Activated naive CD8-positive, alpha-beta T cell treated with anti-CD3 and anti-CD28 coated beads for 36 hours (primary cell): Measurements from ENCODE around the gene CDC27. TPM values are rescaled to one million over a fixed set of nuclear protein-coding genes. Genes with fewer than 3 reads are reported as not detected.
"Not testable (repeated sequence)": the region's sequence is repeated elsewhere in the genome, so short reads cannot be mapped to it uniquely, and the experiment has no call there.

Source experiments
- DNase-seq: peaks from one replicate; pipeline ENCODE4 v3.0.0; 2021
- H3K27ac Mint-ChIP-seq: one replicate; pipeline ENCODE4 v1.8.0; 2022; ENCODE audit warnings: mild to moderate bottlenecking, moderate library complexity, mixed read lengths
- H3K27me3 Mint-ChIP-seq: one replicate; pipeline ENCODE4 v1.8.0; 2022; ENCODE audit warnings: mild to moderate bottlenecking, mixed read lengths
- H3K36me3 Mint-ChIP-seq: one replicate; pipeline ENCODE4 v1.8.0; 2021; ENCODE audit warnings: mild to moderate bottlenecking, mixed read lengths
- H3K4me1 Mint-ChIP-seq: one replicate; pipeline ENCODE4 v1.8.0; 2021; ENCODE audit warnings: mixed read lengths
- H3K4me3 Mint-ChIP-seq: one replicate; pipeline ENCODE4 v1.8.0; 2022; ENCODE audit warnings: mild to moderate bottlenecking, moderate library complexity, mixed read lengths
- H3K9me3 Mint-ChIP-seq: one replicate; pipeline ENCODE4 v1.8.0; 2022; ENCODE audit warnings: mixed read lengths
- total RNA-seq, 2 experiments: library from RNA; stranded (reverse); gene quantifications; one replicate each; pipeline ENCODE4 v1.2.3, GENCODE V29; 2021

CDC27 gene
- total RNA-seq, 2 experiments from 2014 or later, result 124 to 128 TPM

DNA sequence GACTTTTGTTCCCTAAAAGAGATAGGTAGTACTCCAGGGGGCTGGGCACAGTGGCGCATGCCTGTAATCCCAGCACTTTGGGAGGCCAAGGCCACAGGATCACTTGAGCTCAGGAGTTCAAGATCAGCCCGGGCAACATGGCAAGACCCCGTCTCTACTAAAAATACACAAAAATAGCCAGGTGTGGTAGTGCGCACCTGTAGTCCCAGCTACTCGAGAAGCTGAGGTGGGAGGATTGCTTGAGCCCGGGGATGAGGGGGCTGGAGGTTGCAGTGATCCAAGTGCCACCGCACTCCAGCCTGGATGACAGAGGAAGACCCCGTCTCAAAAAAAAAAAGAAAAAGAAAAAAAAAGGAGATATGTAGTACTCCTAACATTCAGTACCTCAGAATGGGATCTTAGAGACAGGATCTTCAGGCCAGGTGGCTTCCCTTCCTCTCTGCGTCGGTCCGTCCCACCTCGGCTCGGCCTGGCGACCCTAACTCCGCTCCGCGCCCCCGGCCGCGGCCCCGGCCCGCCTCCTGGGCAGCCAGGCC lies 89.6 kb downstream of the CDC27 start:
- DNase-seq, result no peak
- H3K4me3 Mint-ChIP-seq, result peak overlapping the region; percentile 87
- peak overlapping the region; percentile 49 for H3K27ac Mint-ChIP-seq
- peaks cover 22% of the 10 kb centered on the region for H3K4me1 Mint-ChIP-seq
- H3K9me3 Mint-ChIP-seq, result no peaks in the 10 kb centered on the region
- no peaks in the 10 kb centered on the region for H3K27me3 Mint-ChIP-seq
- H3K36me3 Mint-ChIP-seq, result peaks cover 9% of the 10 kb centered on the region

GRCh38 chr17:47096343-47096742 lies 92.8 kb downstream of the CDC27 start:
- Mint-ChIP-seq H3K9me3 (no peaks in the 10 kb centered on the region), H3K27ac (no peak overlapping the region), H3K4me3 (no peak overlapping the region), H3K4me1 (peaks cover 33% of the 10 kb centered on the region), H3K27me3 (no peaks in the 10 kb centered on the region), H3K36me3 (peaks cover 28% of the 10 kb centered on the region)
- no peak for DNase-seq

GRCh38 chr17:47095268-47095667 lies 93.8 kb downstream of the CDC27 start:
- Mint-ChIP-seq H3K9me3 (no peaks in the 10 kb centered on the region), H3K4me3 (no peak overlapping the region), H3K4me1 (peaks cover 36% of the 10 kb centered on the region), H3K36me3 (peaks cover 34% of the 10 kb centered on the region), H3K27me3 (no peaks in the 10 kb centered on the region), H3K27ac (no peak overlapping the region)
- DNase-seq, result no peak

- Mint-ChIP-seq H3K27ac (no peak overlapping the region), H3K4me3 (no peak overlapping the region), H3K4me1 (peaks cover 25% of the 10 kb centered on the region), H3K27me3 (no peaks in the 10 kb centered on the region), H3K9me3 (no peaks in the 10 kb centered on the region), H3K36me3 (peaks cover 15% of the 10 kb centered on the region)
- DNase-seq, result no peak
Measured at GRCh38 chr17:47087093-47087492, 102.0 kb downstream of the CDC27 start.

DNA sequence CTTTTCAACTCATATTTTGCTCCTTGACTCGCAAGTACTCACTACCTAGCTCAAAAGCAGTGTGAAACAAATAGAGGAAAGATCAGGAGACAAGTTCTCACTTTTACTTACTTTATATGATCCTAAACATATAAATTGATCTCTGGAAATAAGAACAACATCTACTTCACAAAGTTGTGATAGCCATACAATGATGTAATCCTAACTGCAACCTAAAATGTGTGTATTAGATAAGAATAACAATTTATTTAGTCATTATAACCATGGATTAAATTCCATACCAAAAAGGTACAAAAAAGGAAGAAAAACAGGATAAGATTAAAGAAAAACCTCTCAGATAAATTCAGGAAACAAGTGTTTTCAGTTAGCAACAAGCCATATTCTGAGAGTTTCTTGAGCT lies 103.4 kb downstream of the CDC27 start:
- H3K27ac Mint-ChIP-seq, result no peak overlapping the region
- no peak for DNase-seq
- no peaks in the 10 kb centered on the region for H3K27me3 Mint-ChIP-seq
- H3K9me3 Mint-ChIP-seq, result no peaks in the 10 kb centered on the region
- no peak overlapping the region for H3K4me3 Mint-ChIP-seq
- H3K4me1 Mint-ChIP-seq, result peaks cover 18% of the 10 kb centered on the region
- peaks cover 9% of the 10 kb centered on the region for H3K36me3 Mint-ChIP-seq

GRCh38 chr17:47078801-47079200 lies 110.3 kb downstream of the CDC27 start:
- Mint-ChIP-seq H3K27me3 (no peaks in the 10 kb centered on the region), H3K4me3 (no peak overlapping the region), H3K9me3 (no peaks in the 10 kb centered on the region), H3K4me1 (peaks cover 2% of the 10 kb centered on the region), H3K36me3 (peaks cover 10% of the 10 kb centered on the region), H3K27ac (no peak overlapping the region)
- no peak for DNase-seq

- Mint-ChIP-seq H3K27me3 (no peaks in the 10 kb centered on the region), H3K4me3 (no peak overlapping the region), H3K9me3 (no peaks in the 10 kb centered on the region), H3K4me1 (peaks cover 4% of the 10 kb centered on the region), H3K36me3 (peaks cover 12% of the 10 kb centered on the region), H3K27ac (no peak overlapping the region)
- no peak for DNase-seq
Measured at GRCh38 chr17:47077576-47077975, 111.5 kb downstream of the CDC27 start.

GRCh38 chr17:47076171-47076570 lies 112.9 kb downstream of the CDC27 start:
- Mint-ChIP-seq H3K9me3 (no peaks in the 10 kb centered on the region), H3K27me3 (no peaks in the 10 kb centered on the region), H3K27ac (no peak overlapping the region), H3K4me3 (no peak overlapping the region), H3K4me1 (peaks cover 7% of the 10 kb centered on the region), H3K36me3 (peaks cover 9% of the 10 kb centered on the region)
- DNase-seq, result no peak

GRCh38 chr17:47074361-47074760 lies 114.7 kb downstream of the CDC27 start:
- not testable (repeated sequence) for H3K4me3 Mint-ChIP-seq, H3K36me3 Mint-ChIP-seq, H3K27ac Mint-ChIP-seq, H3K9me3 Mint-ChIP-seq, H3K27me3 Mint-ChIP-seq, H3K4me1 Mint-ChIP-seq, DNase-seq

- not testable (repeated sequence) for H3K27ac Mint-ChIP-seq, DNase-seq, H3K4me3 Mint-ChIP-seq, H3K4me1 Mint-ChIP-seq, H3K36me3 Mint-ChIP-seq, H3K27me3 Mint-ChIP-seq, H3K9me3 Mint-ChIP-seq
Measured at GRCh38 chr17:47073629-47074028, 115.5 kb downstream of the CDC27 start.

- H3K27me3 Mint-ChIP-seq, result no peaks in the 10 kb centered on the region
- peaks cover 8% of the 10 kb centered on the region for H3K36me3 Mint-ChIP-seq
- no peak overlapping the region for H3K27ac Mint-ChIP-seq
- H3K9me3 Mint-ChIP-seq, result no peaks in the 10 kb centered on the region
- DNase-seq, result no peak
- peaks cover 9% of the 10 kb centered on the region for H3K4me1 Mint-ChIP-seq
- no peak overlapping the region for H3K4me3 Mint-ChIP-seq
Measured at GRCh38 chr17:47072886-47073285, 116.2 kb downstream of the CDC27 start.

- Mint-ChIP-seq H3K36me3 (peaks cover 10% of the 10 kb centered on the region), H3K4me1 (peaks cover 17% of the 10 kb centered on the region), H3K27ac (peak overlapping the region; percentile 64)
- not testable (repeated sequence) for DNase-seq, H3K9me3 Mint-ChIP-seq, H3K4me3 Mint-ChIP-seq, H3K27me3 Mint-ChIP-seq
Measured at GRCh38 chr17:47071171-47071570, 117.9 kb downstream of the CDC27 start.

DNA sequence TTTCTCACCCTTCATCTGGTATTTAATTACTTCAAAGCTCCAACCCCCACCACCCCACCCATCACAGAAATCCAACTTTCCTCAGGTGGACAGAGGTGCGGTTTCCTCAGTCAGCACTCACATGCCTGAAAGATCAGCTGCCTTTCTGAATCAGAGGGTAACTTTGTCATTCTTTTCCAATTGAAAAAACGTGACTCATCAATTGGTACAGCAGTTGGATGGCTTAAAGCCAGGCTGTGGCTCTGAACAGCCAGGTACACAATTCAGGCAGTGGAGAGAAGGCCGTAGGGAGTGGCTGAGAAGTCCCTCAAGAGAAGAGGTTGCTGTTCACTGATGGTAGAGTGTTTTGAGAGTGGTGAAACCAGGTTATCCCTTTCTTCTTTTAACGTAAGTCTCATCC lies 118.8 kb downstream of the CDC27 start:
- peaks cover 16% of the 10 kb centered on the region for H3K36me3 Mint-ChIP-seq
- H3K4me1 Mint-ChIP-seq, result peaks cover 19% of the 10 kb centered on the region
- not testable (repeated sequence) for H3K27ac Mint-ChIP-seq, H3K27me3 Mint-ChIP-seq, DNase-seq, H3K4me3 Mint-ChIP-seq, H3K9me3 Mint-ChIP-seq

Other genes starting within 250 kb of the CDC27 start
- gene RPRML, start 210.0 kb downstream of the CDC27 start, total RNA-seq, result not detected
- gene MYL4, start 20.1 kb upstream of the CDC27 start, total RNA-seq, result not detected
- under 1 TPM in 1 of 2 experiments, not detected in 1; 0.06 TPM for gene ITGB3, start 64.5 kb upstream of the CDC27 start, total RNA-seq
- gene EFCAB13, start 134.7 kb upstream of the CDC27 start, total RNA-seq, result 1 to 10 TPM; 2.9 to 5.0 TPM